C4-2B (cell line): ENCODE measurements around the gene SLIT3.

Experiments
- H3K27ac ChIP-seq: fragments of 450-650 bp; 2 replicates; pipeline ENCODE4 v1.5.1; 2017
- CTCF ChIP-seq: fragments of 450-650 bp; conservative IDR thresholded peaks from 2 replicates; pipeline ENCODE4 v1.5.1; 2017; ENCODE audit warnings: mild to moderate bottlenecking
- ZFX ChIP-seq: fragments of 450-650 bp; IDR thresholded peaks from 2 replicates; pipeline ENCODE4 v1.6.1; 2017

The SLIT3 gene

GRCh38 chr5:168953351-168953750 is 347.6 kb downstream of the SLIT3 start:
- TF ChIP-seq CTCF, result no peak
- TF ChIP-seq ZFX, result no peak

GRCh38 chr5:168952196-168952595 is 348.7 kb downstream of the SLIT3 start:
- TF ChIP-seq ZFX, result no peak
- TF ChIP-seq CTCF, result no peak
- H3K27ac ChIP-seq, result no peak overlapping the region

More at GRCh38 chr5:168953351-168953750, 347.6 kb downstream of the SLIT3 start:
- no peak overlapping the region for H3K27ac ChIP-seq

- no peak for TF ChIP-seq CTCF
- no peak for TF ChIP-seq ZFX
- no peak overlapping the region for H3K27ac ChIP-seq
These were observed 349.2 kb downstream of the SLIT3 start for GRCh38 chr5:168951769-168952168.

GRCh38 chr5:168951356-168951755 is 349.6 kb downstream of the SLIT3 start:
- TF ChIP-seq CTCF, result no peak
- no peak for TF ChIP-seq ZFX
- no peak overlapping the region for H3K27ac ChIP-seq

- no peak overlapping the region for H3K27ac ChIP-seq
- TF ChIP-seq CTCF (no peak), ZFX (no peak)
These were observed 350.5 kb downstream of the SLIT3 start for GRCh38 chr5:168950241-168950951.

GRCh38 chr5:168948746-168949145 is 352.2 kb downstream of the SLIT3 start:
- TF ChIP-seq ZFX (no peak), CTCF (no peak)
- H3K27ac ChIP-seq, result no peak overlapping the region

- no peak overlapping the region for H3K27ac ChIP-seq
- TF ChIP-seq ZFX, result no peak
- TF ChIP-seq CTCF, result peak; percentile 95
These were observed 353.6 kb downstream of the SLIT3 start for GRCh38 chr5:168947212-168947868.
